Skeletal muscle tissue (tissue), 4 donors: Measurements from ENCODE around the gene FNDC4. TPM values are rescaled to one million over a fixed set of nuclear protein-coding genes. Genes with fewer than 3 reads are reported as not detected.

Experiments used
- H3K27ac ChIP-seq: one replicate; pipeline ENCODE4 v1.7.0; 2013; ENCODE audit warnings: mild to moderate bottlenecking, low read depth, low read length, inconsistent platforms
- H3K27me3 ChIP-seq, 3 donors: one replicate each; pipeline ENCODE4 v1.7.0; 2013; ENCODE audit warnings: low read length in 3 of 3; ENCODE audit not compliant: control insufficient read depth in 3 of 3, insufficient read depth in 3 of 3
- H3K36me3 ChIP-seq, 3 donors: one replicate each; pipeline ENCODE4 v1.7.0; 2013; ENCODE audit warnings: low read length in 3 of 3; ENCODE audit not compliant: control insufficient read depth in 3 of 3, insufficient read depth in 3 of 3
- H3K4me1 ChIP-seq, 3 donors: one replicate each; pipeline ENCODE4 v1.7.0; 2013; ENCODE audit warnings: low read length in 3 of 3, mild to moderate bottlenecking in 3 of 3; ENCODE audit not compliant: control insufficient read depth in 3 of 3, insufficient read depth in 3 of 3
- H3K4me3 ChIP-seq, 3 donors: one replicate each; pipeline ENCODE4 v1.7.0; 2013; ENCODE audit warnings: low read length in 3 of 3
- H3K9ac ChIP-seq, 3 donors: one replicate each; pipeline ENCODE4 v1.7.0; 2013; ENCODE audit warnings: low read length in 3 of 3, mild to moderate bottlenecking in 3 of 3, moderate library complexity in 2 of 3, low read depth in 1 of 3
- H3K9me3 ChIP-seq, 3 donors: one replicate each; pipeline ENCODE4 v1.7.0; 2013; ENCODE audit warnings: low read length in 3 of 3; ENCODE audit not compliant: control insufficient read depth in 3 of 3
- total RNA-seq: library from RNA; depleted of rRNA; stranded (reverse); fragments of >200 nt; gene quantifications from one replicate; pipeline ENCODE4 v1.2.3, GENCODE V29; 2014
- donor health status: Osteomylitis.

The FNDC4 gene
- total RNA-seq, 1 donor from 2014 or later, result 5.2 TPM

DNA sequence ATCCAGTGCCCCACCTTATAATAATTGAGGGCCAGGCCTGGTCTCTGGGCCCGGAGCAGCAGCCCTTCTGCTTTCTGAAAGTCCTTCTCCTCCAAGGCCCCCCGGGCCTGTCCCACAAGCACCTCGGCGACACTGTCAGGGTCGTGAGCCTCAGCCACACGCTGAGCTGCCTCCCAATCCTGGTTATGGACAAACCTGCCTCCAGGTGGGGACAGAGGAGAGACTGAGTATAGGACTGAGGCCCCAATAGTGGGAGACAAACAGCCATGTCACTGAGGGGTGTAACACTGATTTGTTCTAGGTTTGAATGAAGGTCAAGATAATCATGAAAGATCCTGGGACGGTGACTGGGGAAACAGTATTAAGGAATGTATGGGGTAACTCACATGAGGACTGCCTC lies 41.0 kb downstream of the FNDC4 start:
- no peak overlapping the region for H3K4me3 ChIP-seq
- H3K27ac ChIP-seq, result no peak overlapping the region
- no peaks in the 10 kb centered on the region for H3K9me3 ChIP-seq
- peaks cover 52 to 84% (median 69%) of the 10 kb centered on the region in 3 donors for H3K36me3 ChIP-seq
- no peak overlapping the region for H3K9ac ChIP-seq
- H3K27me3 ChIP-seq, result no peaks in the 10 kb centered on the region
- H3K4me1 ChIP-seq, result no peaks in the 10 kb centered on the region

DNA sequence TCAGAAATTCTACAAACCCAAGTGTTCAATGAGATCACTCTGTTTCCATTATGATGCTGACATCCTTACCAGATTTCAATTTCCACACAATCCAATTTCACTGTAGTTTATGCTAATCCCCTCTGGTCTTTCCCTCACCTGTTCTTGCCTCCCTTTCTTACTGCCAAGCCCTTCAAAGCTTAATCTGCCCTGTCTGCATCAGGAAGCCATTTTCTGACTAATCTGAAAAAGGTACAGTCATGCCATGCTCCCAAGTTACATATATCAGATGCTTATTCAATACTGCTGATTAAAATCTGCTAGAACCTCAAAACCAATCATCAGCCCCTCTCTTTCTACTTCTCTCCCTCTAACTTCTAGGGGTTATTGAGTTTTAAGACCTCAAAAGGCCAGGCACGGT lies 43.9 kb downstream of the FNDC4 start:
- Histone ChIP-seq H3K27me3 (no peaks in the 10 kb centered on the region), H3K27ac (no peak overlapping the region), H3K36me3 (peaks cover 50 to 68% (median 65%) of the 10 kb centered on the region in 3 donors), H3K9ac (no peak overlapping the region), H3K4me3 (no peak overlapping the region), H3K9me3 (no peaks in the 10 kb centered on the region), H3K4me1 (no peaks in the 10 kb centered on the region)

DNA sequence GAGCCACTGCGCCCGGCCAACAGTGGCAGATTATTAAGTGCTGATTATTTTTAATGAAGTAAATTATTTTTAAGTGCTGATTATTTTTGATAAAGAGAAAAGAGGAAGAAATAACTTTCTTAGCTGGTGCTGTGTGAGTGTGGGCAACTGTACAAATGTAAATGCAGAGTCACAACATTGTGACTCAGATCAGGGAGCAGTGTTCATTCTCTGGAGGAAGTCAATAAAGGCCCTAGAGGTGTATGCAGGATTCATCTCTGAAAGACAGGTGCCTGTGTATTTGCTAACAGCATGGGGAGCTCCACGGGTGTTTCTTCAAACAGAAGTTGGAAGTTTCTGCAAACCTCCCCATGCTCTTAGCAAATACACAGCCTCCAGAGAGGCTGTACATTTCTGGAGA lies 46.6 kb downstream of the FNDC4 start:
- no peak overlapping the region for H3K9ac ChIP-seq
- H3K36me3 ChIP-seq, result peaks cover 37 to 64% (median 55%) of the 10 kb centered on the region in 3 donors
- no peak overlapping the region for H3K27ac ChIP-seq
- H3K4me3 ChIP-seq, result no peak overlapping the region
- no peaks in the 10 kb centered on the region for H3K4me1 ChIP-seq
- no peaks in the 10 kb centered on the region for H3K27me3 ChIP-seq
- H3K9me3 ChIP-seq, result no peaks in the 10 kb centered on the region

DNA sequence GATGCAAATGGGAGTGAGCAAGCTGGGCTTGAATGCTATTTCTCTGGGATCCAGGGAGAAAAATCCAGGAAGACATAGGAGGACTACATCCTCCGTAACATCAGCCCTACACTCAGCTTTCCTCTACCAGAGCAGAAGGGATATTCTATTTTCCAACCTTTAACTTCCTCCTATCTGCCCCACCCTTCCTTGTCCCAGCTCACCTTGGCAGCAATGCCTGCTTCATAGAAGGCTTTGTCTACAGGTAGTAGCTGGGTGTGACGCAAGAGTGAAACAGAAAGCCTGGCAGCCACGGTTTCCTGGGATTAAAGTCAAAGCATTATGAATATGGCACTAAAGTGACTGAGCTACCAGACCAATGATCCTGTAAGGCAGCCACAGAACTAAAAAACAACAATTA lies 48.9 kb downstream of the FNDC4 start:
- Histone ChIP-seq H3K4me3 (no peak overlapping the region), H3K27me3 (no peaks in the 10 kb centered on the region), H3K9ac (no peak overlapping the region), H3K9me3 (no peaks in the 10 kb centered on the region), H3K4me1 (peaks cover 0 to 9% (median 4%) of the 10 kb centered on the region in 3 donors), H3K27ac (no peak overlapping the region), H3K36me3 (peaks cover 37 to 60% (median 46%) of the 10 kb centered on the region in 3 donors)

DNA sequence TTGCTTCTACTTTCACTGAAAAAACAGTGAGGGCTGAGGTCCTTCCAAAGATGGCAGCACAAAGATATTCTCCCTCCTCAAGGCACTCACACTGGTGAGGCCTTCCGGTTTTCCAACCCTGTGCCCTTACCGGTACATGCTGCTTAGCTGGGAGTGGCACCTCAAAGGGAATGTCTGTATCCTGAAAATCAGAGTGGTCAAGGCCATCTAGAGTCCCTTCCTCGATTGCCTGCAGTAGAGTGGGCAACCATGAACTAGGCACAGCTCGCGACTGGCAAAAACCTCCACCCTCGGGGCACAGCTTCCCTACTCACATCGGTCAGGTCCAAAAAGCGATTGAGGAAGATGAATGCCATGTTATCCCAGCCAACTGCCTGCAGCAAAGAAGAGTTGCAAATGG lies 49.4 kb downstream of the FNDC4 start:
- H3K36me3 ChIP-seq, result peaks cover 41 to 62% (median 46%) of the 10 kb centered on the region in 3 donors
- no peak overlapping the region for H3K27ac ChIP-seq
- no peak overlapping the region for H3K9ac ChIP-seq

DNA sequence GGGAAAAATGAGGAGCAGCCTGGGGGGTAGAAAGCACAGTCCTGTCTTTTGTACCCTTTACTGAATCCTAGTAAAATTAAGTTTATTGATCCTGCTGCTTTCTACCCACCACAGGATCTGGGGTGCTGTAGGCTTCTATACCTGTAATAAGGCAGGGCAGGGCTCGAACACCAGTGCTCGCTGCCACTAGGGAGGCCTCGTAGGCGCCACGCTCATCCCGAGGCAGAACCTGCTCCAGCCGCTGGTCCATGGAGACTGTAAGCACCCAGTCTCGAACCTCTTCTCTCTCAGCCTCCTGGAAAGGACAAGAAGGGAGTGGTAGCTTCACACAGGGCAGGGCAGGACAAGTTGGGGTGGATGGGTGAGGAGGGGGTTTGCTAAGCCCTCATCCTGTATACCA lies 49.8 kb downstream of the FNDC4 start:
- Histone ChIP-seq H3K9ac (no peak overlapping the region), H3K4me1 (peaks cover 0 to 9% (median 4%) of the 10 kb centered on the region in 3 donors), H3K27ac (no peak overlapping the region), H3K27me3 (no peaks in the 10 kb centered on the region), H3K4me3 (no peak overlapping the region), H3K36me3 (peaks cover 46 to 65% (median 48%) of the 10 kb centered on the region in 3 donors), H3K9me3 (no peaks in the 10 kb centered on the region)

More for the DNA sequence above, 49.4 kb downstream of the FNDC4 start:
- Histone ChIP-seq H3K27me3 (no peaks in the 10 kb centered on the region), H3K4me3 (no peak overlapping the region), H3K9me3 (no peaks in the 10 kb centered on the region), H3K4me1 (peaks cover 0 to 9% (median 4%) of the 10 kb centered on the region in 3 donors)

DNA sequence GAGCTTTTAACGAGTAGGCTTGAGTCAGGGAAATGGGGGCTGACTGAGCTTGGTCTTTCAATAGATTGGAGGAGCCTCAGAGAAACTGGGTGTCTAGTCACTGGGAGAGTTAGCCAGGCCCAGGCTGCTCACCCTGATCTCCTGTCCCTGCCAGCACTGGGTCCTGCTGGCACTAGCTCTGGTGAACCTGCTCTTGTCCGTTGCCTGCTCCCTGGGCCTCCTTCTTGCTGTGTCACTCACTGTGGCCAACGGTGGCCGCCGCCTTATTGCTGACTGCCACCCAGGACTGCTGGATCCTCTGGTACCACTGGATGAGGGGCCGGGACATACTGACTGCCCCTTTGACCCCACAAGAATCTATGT lies 52.1 kb downstream of the FNDC4 start:
- H3K4me1 ChIP-seq, result peaks cover 0 to 9% (median 4%) of the 10 kb centered on the region in 3 donors
- peaks cover 43 to 63% (median 50%) of the 10 kb centered on the region in 3 donors for H3K36me3 ChIP-seq
- no peaks in the 10 kb centered on the region for H3K9me3 ChIP-seq
- H3K27ac ChIP-seq, result peak overlapping the region; percentile 25
- H3K27me3 ChIP-seq, result no peaks in the 10 kb centered on the region
- no peak overlapping the region for H3K4me3 ChIP-seq
- peak overlapping the region in 2 of 3 donors; percentile 30 to 57 for H3K9ac ChIP-seq

DNA sequence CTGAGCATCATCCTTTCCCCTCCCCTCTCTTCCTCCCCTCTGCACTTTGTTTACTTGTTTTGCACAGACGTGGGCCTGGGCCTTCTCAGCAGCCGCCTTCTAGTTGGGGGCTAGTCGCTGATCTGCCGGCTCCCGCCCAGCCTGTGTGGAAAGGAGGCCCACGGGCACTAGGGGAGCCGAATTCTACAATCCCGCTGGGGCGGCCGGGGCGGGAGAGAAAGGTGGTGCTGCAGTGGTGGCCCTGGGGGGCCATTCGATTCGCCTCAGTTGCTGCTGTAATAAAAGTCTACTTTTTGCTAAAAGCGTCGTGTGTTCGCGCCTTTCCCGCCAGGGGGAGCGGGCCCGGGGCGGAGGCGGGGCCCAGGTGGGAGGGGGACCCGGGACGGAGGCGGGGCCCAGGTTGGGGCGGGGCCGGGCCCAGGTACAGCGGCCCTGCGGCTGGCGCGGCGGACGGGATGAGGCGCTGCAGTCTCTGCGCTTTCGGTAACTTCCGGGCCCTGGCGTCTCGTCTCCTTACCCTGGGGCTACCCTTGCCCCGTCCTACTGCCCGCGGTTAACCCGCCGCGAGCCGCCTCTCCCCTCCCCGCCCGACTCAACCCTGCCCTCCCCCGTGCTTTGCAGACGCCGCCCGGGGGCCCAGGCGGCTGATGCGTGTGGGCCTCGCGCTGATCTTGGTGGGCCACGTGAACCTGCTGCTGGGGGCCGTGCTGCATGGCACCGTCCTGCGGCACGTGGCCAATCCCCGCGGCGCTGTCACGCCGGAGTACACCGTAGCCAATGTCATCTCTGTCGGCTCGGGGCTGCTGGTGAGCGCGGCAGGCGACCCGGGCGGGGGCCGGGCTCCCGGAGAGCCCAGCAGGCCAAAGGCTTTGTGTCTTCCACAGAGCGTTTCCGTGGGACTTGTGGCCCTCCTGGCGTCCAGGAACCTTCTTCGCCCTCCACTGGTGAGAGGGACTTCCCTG lies 52.8 kb downstream of the FNDC4 start, which contains the start of gene KRTCAP3:
TSS of gene KRTCAP3 (plus strand) at position 424 of the 962 bp plus-strand sequence. CDS start at position 456, 32 bp downstream.
- Histone ChIP-seq H3K9ac (peak within 1 kb of the TSS in 2 of 3 donors; percentile 30 to 57), H3K9me3 (no peaks in the 10 kb centered on the region), H3K4me3 (no peak within 1 kb of the TSS), H3K36me3 (peaks cover 40 to 62% (median 49%) of the 10 kb centered on the region in 3 donors), H3K27ac (peak within 1 kb of the TSS; percentile 25), H3K4me1 (peaks cover 0 to 9% (median 4%) of the 10 kb centered on the region in 3 donors), H3K27me3 (no peaks in the 10 kb centered on the region)
